SU-DHL-6 (cell line): ENCODE data around the gene GPR142.

ENCODE experiments used
- H2AFZ ChIP-seq: fragments of 200-600 bp; sonication (generic); 2 replicates; pipeline ENCODE4 v1.6.1; 2014; ENCODE audit warnings: low read depth, mild to moderate bottlenecking, moderate library complexity, mixed read lengths, antibody characterized with exemption, low read length; ENCODE audit not compliant: severe bottlenecking
- H3F3A ChIP-seq: fragments of 200-600 bp; shearing (Covaris generic); 2 replicates; pipeline ENCODE4 v1.6.0; 2016; ENCODE audit warnings: antibody characterized with exemption, mild to moderate bottlenecking; ENCODE audit not compliant: insufficient read depth
- H3K27ac ChIP-seq: fragments of 200-600 bp; sonication (generic); 2 replicates; pipeline ENCODE4 v1.5.1; 2016; ENCODE audit warnings: low read depth, mild to moderate bottlenecking, low read length, moderate library complexity, mixed read lengths
- H3K27me3 ChIP-seq: fragments of 200-600 bp; sonication (generic), shearing (Covaris generic); 2 replicates; pipeline ENCODE4 v1.6.0; 2014; ENCODE audit warnings: mild to moderate bottlenecking, low read length
- H3K36me3 ChIP-seq: fragments of 200-600 bp; sonication (generic); 2 replicates; pipeline ENCODE4 v1.6.1; 2014; ENCODE audit warnings: mild to moderate bottlenecking, low read length, mixed read lengths
- H3K4me2 ChIP-seq: fragments of 300-600, 200-600 bp; shearing (Covaris generic), sonication (generic); 2 replicates; pipeline ENCODE4 v1.6.0; 2014; ENCODE audit warnings: low read length, low read depth, mild to moderate bottlenecking; ENCODE audit not compliant: poor library complexity, severe bottlenecking
- H3K4me3 ChIP-seq: fragments of 200-600 bp; sonication (generic); 2 replicates; pipeline ENCODE4 v1.5.1; 2014; ENCODE audit warnings: antibody characterized with exemption, low read length, mild to moderate bottlenecking, mixed read lengths; ENCODE audit not compliant: insufficient read depth, poor library complexity, severe bottlenecking
- H3K79me2 ChIP-seq: fragments of 200-600 bp; sonication (generic); 2 replicates; pipeline ENCODE4 v1.6.1; 2014; ENCODE audit warnings: mild to moderate bottlenecking, low read length, moderate library complexity; ENCODE audit not compliant: insufficient read depth
- H3K9ac ChIP-seq: fragments of 200-600 bp; sonication (generic); 2 replicates; pipeline ENCODE4 v1.7.0; 2014; ENCODE audit warnings: mild to moderate bottlenecking, low read length
- H3K9me2 ChIP-seq: fragments of 200-600 bp; sonication (generic); replicated peaks from 2 replicates; pipeline ENCODE4 v1.6.1; 2014; ENCODE audit warnings: low read length; ENCODE audit not compliant: insufficient read depth
- H3K9me3 ChIP-seq: fragments of 200-600 bp; sonication (generic); 2 replicates; pipeline ENCODE4 v1.6.1; 2014; ENCODE audit warnings: low read length, mixed read lengths; ENCODE audit not compliant: insufficient read depth
- H4K20me1 ChIP-seq: fragments of 200-600 bp; sonication (generic); 2 replicates; pipeline ENCODE4 v1.6.1; 2014; ENCODE audit warnings: low read depth, mild to moderate bottlenecking, antibody characterized with exemption, low read length, moderate library complexity, mixed read lengths
- CTCF ChIP-seq: fragments of 200-600 bp; sonication (generic); IDR thresholded peaks from one replicate; pipeline ENCODE4 v1.5.1; 2017; ENCODE audit warnings: antibody characterized with exemption, mild to moderate bottlenecking, low read length, moderate library complexity; ENCODE audit not compliant: insufficient read depth, poor library complexity, severe bottlenecking
- EZH2phosphoT487 ChIP-seq: fragments of 200-600 bp; sonication (generic), shearing (Covaris generic); conservative IDR thresholded peaks from 2 replicates; pipeline ENCODE4 v1.6.1; 2018; ENCODE audit warnings: mild to moderate bottlenecking, antibody characterized with exemption, low read length, moderate library complexity, mixed read lengths

GPR142 gene

GRCh38 chr17:74339537-74340195, 27.6 kb upstream of the GPR142 start:
- Histone ChIP-seq H3K4me2 (no peak overlapping the region), H2AFZ (no peak overlapping the region), H3K27me3 (no peaks in the 10 kb centered on the region), H3K9me2 (no peaks in the 10 kb centered on the region), H3K9ac (no peak overlapping the region), H4K20me1 (no peaks in the 10 kb centered on the region), H3K9me3 (no peaks in the 10 kb centered on the region), H3K4me3 (no peak overlapping the region), H3K79me2 (no peaks in the 10 kb centered on the region), H3K36me3 (no peaks in the 10 kb centered on the region), H3F3A (no peaks in the 10 kb centered on the region), H3K27ac (no peak overlapping the region)
- TF ChIP-seq CTCF: no peak
- no peak for TF ChIP-seq EZH2phosphoT487

GRCh38 chr17:74340470-74341023, 26.8 kb upstream of the GPR142 start:
- Histone ChIP-seq H3F3A (no peaks in the 10 kb centered on the region), H2AFZ (no peak overlapping the region), H3K27me3 (no peaks in the 10 kb centered on the region), H3K36me3 (no peaks in the 10 kb centered on the region), H3K4me2 (no peak overlapping the region), H4K20me1 (no peaks in the 10 kb centered on the region), H3K4me3 (no peak overlapping the region), H3K27ac (no peak overlapping the region), H3K9ac (no peak overlapping the region), H3K9me2 (no peaks in the 10 kb centered on the region), H3K9me3 (no peaks in the 10 kb centered on the region), H3K79me2 (no peaks in the 10 kb centered on the region)
- TF ChIP-seq EZH2phosphoT487 (no peak), CTCF (no peak)

- no peaks in the 10 kb centered on the region for H3K79me2 ChIP-seq
- H3K27ac ChIP-seq: no peak overlapping the region
- no peak for TF ChIP-seq EZH2phosphoT487
- no peak for TF ChIP-seq CTCF
- H3K36me3 ChIP-seq: no peaks in the 10 kb centered on the region
- no peaks in the 10 kb centered on the region for H3F3A ChIP-seq
- H3K9me2 ChIP-seq: no peaks in the 10 kb centered on the region
- no peaks in the 10 kb centered on the region for H3K27me3 ChIP-seq
- no peaks in the 10 kb centered on the region for H3K9me3 ChIP-seq
- no peaks in the 10 kb centered on the region for H4K20me1 ChIP-seq
- H3K9ac ChIP-seq: no peak overlapping the region
- no peak overlapping the region for H2AFZ ChIP-seq
- no peak overlapping the region for H3K4me2 ChIP-seq
- H3K4me3 ChIP-seq: no peak overlapping the region
These were observed 25.1 kb upstream of the GPR142 start for GRCh38 chr17:74342224-74342623.
